K562 (cell line): Measurements from ENCODE around the gene EPHA4. TPM values are rescaled to one million over a fixed set of nuclear protein-coding genes. Genes with fewer than 3 reads are reported as not detected.

ENCODE experiments used
- ATAC-seq: fragments of 200-7000 bp; cut with Tn5 transposase; 3 replicates; pipeline ENCODE4 v1.9.1; 2020; ENCODE audit warnings: moderate library complexity
- BruUV-seq: library from RNA; stranded (reverse); fragments of 400-500 nt; replicated peaks from 2 replicates; lab custom pipeline; 2021; lab: Mats Ljungman, UMichigan
- CTCF ChIA-PET: fragments of 300-600 bp; formaldehyde crosslinking; extraction: SDS; loops from one replicate; lab custom pipeline; 2021; ENCODE audit warnings: low intra/inter-chr PET ratio; lab: Yijun Ruan, JAX
- POLR2A ChIA-PET: fragments of 300-600, 350-650 bp; sonication (Branson Sonifier 250); formaldehyde crosslinking; extraction: SDS; loops from one replicate; lab custom pipeline; 2021; ENCODE audit warnings: antibody characterized with exemption, inconsistent platforms; lab: Yijun Ruan, JAX
- DNase-seq, 4 experiments: peaks; one replicate each; pipeline versions ENCODE4 v3.0.0 to v3.0.0-alpha.2; 2011 to 2018; ENCODE audit warnings: low spot score in 3 of 4, mixed read lengths in 3 of 4; ENCODE audit errors: extremely low read depth in 1 of 4
- FAIRE-seq: peaks from 2 replicates; lab custom pipeline; 2011; peaks lifted over from hg19 to GRCh38; lab: Jason Lieb, UNC
- H2AFZ ChIP-seq: 2 replicates; pipeline ENCODE4 v1.6.0; 2011; ENCODE audit warnings: low read depth, low read length, control low read depth, inconsistent platforms
- H3K27ac ChIP-seq: fragments of 200-600 bp; 3 replicates; pipeline ENCODE4 v1.8.0; 2011; ENCODE audit warnings: low read depth, mild to moderate bottlenecking, control low read depth, inconsistent platforms, low read length, moderate library complexity, mixed read lengths; ENCODE audit errors: extremely low read depth
- H3K27me3 ChIP-seq, 2 experiments: fragments of 300-600 bp in 1 of 2; 2 replicates in 1 of 2; 3 replicates in 1 of 2; pipeline versions ENCODE4 v1.6.0 to v1.8.0; 2011; ENCODE audit warnings: inconsistent platforms in 2 of 2, low read length in 2 of 2, mild to moderate bottlenecking in 1 of 2, mixed read lengths in 1 of 2, moderate library complexity in 1 of 2; ENCODE audit not compliant: control insufficient read depth in 2 of 2, insufficient read depth in 2 of 2
- H3K36me3 ChIP-seq: fragments of 300-600 bp; 3 replicates; pipeline ENCODE4 v1.8.0; 2011; ENCODE audit warnings: mild to moderate bottlenecking, low read length, inconsistent platforms; ENCODE audit not compliant: control insufficient read depth, insufficient read depth
- H3K4me1 ChIP-seq, 2 experiments: fragments of 200-600 bp in 1 of 2; replicated peaks in 1 of 2; 2 replicates in 1 of 2; 3 replicates in 1 of 2; pipeline versions ENCODE4 v1.5.1 to v1.8.0; 2011; ENCODE audit warnings: inconsistent platforms in 2 of 2, low read length in 2 of 2, mild to moderate bottlenecking in 1 of 2, mixed read lengths in 1 of 2, moderate library complexity in 1 of 2; ENCODE audit not compliant: control insufficient read depth in 2 of 2, insufficient read depth in 2 of 2
- H3K4me2 ChIP-seq: 2 replicates; pipeline ENCODE4 v1.6.1; 2011; ENCODE audit warnings: low read length, control low read depth, inconsistent platforms, mixed read lengths; ENCODE audit not compliant: insufficient read depth
- H3K4me3 ChIP-seq: fragments of 200-600 bp; sonication (generic), shearing (Covaris generic); 2 replicates; pipeline ENCODE4 v1.5.1; 2016; ENCODE audit warnings: control low read depth, inconsistent platforms
- H3K79me2 ChIP-seq: fragments of 200-600 bp; 3 replicates; pipeline ENCODE4 v1.8.0; 2011; ENCODE audit warnings: low read length, inconsistent platforms; ENCODE audit not compliant: control insufficient read depth, insufficient read depth
- H3K9ac ChIP-seq, 2 experiments: 2 replicates each; pipeline versions ENCODE4 v1.6.0 to v1.6.1; 2011; ENCODE audit warnings: low read depth in 2 of 2, low read length in 2 of 2, control low read depth in 1 of 2, inconsistent platforms in 1 of 2, mild to moderate bottlenecking in 1 of 2, mixed read lengths in 1 of 2; ENCODE audit not compliant: insufficient read depth in 1 of 2
- H3K9me1 ChIP-seq: one replicate; pipeline ENCODE4 v1.6.0; 2011; ENCODE audit warnings: inconsistent platforms, mild to moderate bottlenecking, low read length, moderate library complexity; ENCODE audit not compliant: control insufficient read depth, insufficient read depth
- H3K9me3 ChIP-seq: replicated peaks from 2 replicates; pipeline ENCODE4 v1.5.1; 2011; ENCODE audit warnings: low read depth, low read length, inconsistent platforms; ENCODE audit not compliant: control insufficient read depth, insufficient read depth
- H4K20me1 ChIP-seq: replicated peaks from 2 replicates; pipeline ENCODE4 v1.6.1; 2011; ENCODE audit warnings: low read length, inconsistent platforms, mixed read lengths; ENCODE audit not compliant: control insufficient read depth, insufficient read depth
- CHD1 ChIP-seq: fragments of 200-600 bp; sonication (generic); IDR thresholded peaks from one replicate; pipeline ENCODE4 v1.6.1; 2012; ENCODE audit warnings: mild to moderate bottlenecking, moderate library complexity, low read length, inconsistent platforms
- ILF3 ChIP-seq: fragments of 450-650 bp; IDR thresholded peaks from 2 replicates; pipeline ENCODE4 v1.6.1; 2018; ENCODE audit warnings: antibody characterized with exemption, mild to moderate bottlenecking, moderate library complexity, borderline replicate concordance
- LEF1 ChIP-seq: fragments of 450-650 bp; IDR thresholded peaks from 2 replicates; pipeline ENCODE4 v1.6.1; 2016; ENCODE audit warnings: mild to moderate bottlenecking
- NUFIP1 ChIP-seq: fragments of 450-650 bp; IDR thresholded peaks from 2 replicates; pipeline ENCODE4 v1.6.1; 2018; ENCODE audit not compliant: partially characterized antibody
- PTTG1 ChIP-seq: fragments of 450-650 bp; IDR thresholded peaks from 2 replicates; pipeline ENCODE4 v1.6.1; 2016; ENCODE audit warnings: low read depth, mild to moderate bottlenecking, missing genetic modification characterization, missing compliant biosample characterization
- ZEB2 ChIP-seq: fragments of 450-650 bp; IDR thresholded peaks from 2 replicates; pipeline ENCODE4 v1.6.1; 2016
- ZNF354B ChIP-seq: fragments of 250-450 bp; sonication (Bioruptor Pico); IDR thresholded peaks from 2 replicates; pipeline ENCODE4 v1.4.0; 2020
- ZNF41 ChIP-seq: fragments of 250-450 bp; sonication (Bioruptor Pico); conservative IDR thresholded peaks from 2 replicates; pipeline ENCODE4 v1.4.0; 2020; ENCODE audit warnings: mild to moderate bottlenecking
- ZNF699 ChIP-seq: fragments of 250-450 bp; sonication (Bioruptor Pico); IDR thresholded peaks from 2 replicates; pipeline ENCODE4 v1.8.0; 2021; ENCODE audit warnings: mild to moderate bottlenecking, moderate library complexity; ENCODE audit not compliant: insufficient replicate concordance
- ZNF76 ChIP-seq: fragments of 250-450 bp; sonication (Bioruptor Pico); IDR thresholded peaks from 2 replicates; pipeline ENCODE4 v1.4.0; 2020; ENCODE audit warnings: mild to moderate bottlenecking, moderate library complexity, borderline replicate concordance
- WGBS: fragments of 100-300 bp; shearing (Covaris generic); methylation state at CpG from one replicate; pipeline ENCODE4 v1.1.6; 2016; ENCODE audit warnings: low coverage, mixed read lengths; ENCODE audit not compliant: insufficient coverage; ENCODE audit errors: missing lambda C conversion rate; 5-methylcytosine and 5-hydroxymethylcytosine counted together
- in situ Hi-C: fragments of 300-500 bp; cut with MboI; formaldehyde crosslinking; loops from 4 replicates; pipeline ENCODE4 v1.15.0; 2018; ENCODE audit warnings: inconsistent platforms, mixed read lengths
- intact Hi-C: fragments of 100-400 bp; cut with micrococcal nuclease; formaldehyde crosslinking; loops from 2 replicates; pipeline ENCODE4 v1.14.2; 2022
- polyA plus RNA-seq, 8 experiments: library from polyadenylated mRNA; depleted of rRNA in 4 of 8; stranded (reverse) in 5 of 8; unstranded in 3 of 8; fragments of >200 nt; fragmentation: Nextera tagmentation in 2 of 8; fragmentation: Illumina TruSeq in 1 of 8; extraction: Ambion mirVana in 2 of 8; extraction: Trizol in 1 of 8; gene quantifications; 2 replicates each; pipeline versions ENCODE4 v1.2.1 to v1.2.3, GENCODE V29; 2011 to 2014; ENCODE audit warnings: inconsistent platforms in 1 of 8, missing spikeins in 1 of 8
- total RNA-seq, 7 experiments: library from RNA; depleted of rRNA in 6 of 7; stranded (reverse); fragments of >200 nt in 6 of 7; fragmentation: Illumina TruSeq in 2 of 7; extraction: Trizol in 2 of 7; gene quantifications; 2 replicates each; pipeline versions ENCODE4 v1.2.1 to v1.2.3, GENCODE V29; 2011 to 2021; ENCODE audit warnings: low replicate concordance in 1 of 7
- TF ChIP-seq, protein P1 (sequence below): fragments of 450-650 bp; formaldehyde crosslinking; IDR thresholded peaks from 2 replicates; pipeline ENCODE4 v1.4.0; 2022; ENCODE audit warnings: mild to moderate bottlenecking, moderate library complexity
- TF ChIP-seq, protein P2 (sequence below): fragments of 250-450 bp; sonication (Bioruptor Pico); IDR thresholded peaks from 2 replicates; pipeline ENCODE4 v1.4.0; 2020; ENCODE audit warnings: mild to moderate bottlenecking
- TF ChIP-seq, protein P3 (sequence below): sonication (generic); formaldehyde crosslinking; IDR thresholded peaks from 2 replicates; pipeline ENCODE4 v1.8.0; 2022; ENCODE audit warnings: mild to moderate bottlenecking, low read depth, missing genetic modification reagents

Gene EPHA4
- total and polyA plus RNA-seq, 9 of the 15 experiments (the other 6 are each of a cell fraction or from before 2014, with no cell fraction given) = 0.07 to 0.09 (median 0.07) TPM; not detected in 6

DNA sequence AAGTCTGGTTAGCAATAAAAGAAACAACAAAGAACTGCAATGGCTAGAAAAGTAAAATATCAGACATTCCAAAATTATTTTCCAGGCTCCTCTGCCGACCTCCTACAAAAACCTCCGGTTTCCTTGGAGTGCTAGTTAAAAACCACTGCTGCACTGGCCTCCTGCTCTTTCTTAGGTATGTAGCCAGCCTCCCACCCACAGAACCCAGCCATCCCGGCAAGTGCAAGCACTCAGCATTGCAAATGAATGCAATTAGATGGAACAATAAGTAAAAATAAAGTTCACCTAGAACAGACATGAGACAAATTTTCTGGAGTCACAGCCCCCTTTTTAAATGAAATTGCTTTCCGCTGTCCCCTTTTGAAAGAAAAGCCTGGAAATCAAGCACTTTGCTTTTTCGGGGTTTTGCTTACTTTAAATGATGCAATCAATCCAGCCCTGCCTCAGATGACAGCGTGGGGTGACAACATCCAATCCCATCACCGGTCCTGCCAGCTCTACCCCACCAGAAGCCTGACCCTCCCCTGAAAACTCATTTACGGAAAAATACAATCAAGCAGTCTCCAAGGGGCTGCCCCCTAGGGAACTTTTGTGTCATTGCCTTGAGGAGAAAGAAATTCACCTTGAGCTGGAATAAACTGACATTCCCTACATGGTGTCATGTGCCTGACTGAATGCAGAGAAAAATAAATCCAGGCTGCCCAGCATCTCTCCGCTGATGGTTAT, 199.8 kb downstream of the EPHA4 start:
- in situ Hi-C loops = no loop called here
- H3K9ac ChIP-seq = no peak overlapping the region
- no peaks in the 10 kb centered on the region for H3K36me3 ChIP-seq
- H4K20me1 ChIP-seq = no peaks in the 10 kb centered on the region
- WGBS = 0% methylated on average over 7 of the region's 9 CpGs
- no peak overlapping the region for H3K4me2 ChIP-seq
- no peaks in the 10 kb centered on the region for H3K9me3 ChIP-seq
- no peak overlapping the region for H3K4me3 ChIP-seq
- H3K27me3 ChIP-seq = no peaks in the 10 kb centered on the region
- ATAC-seq (no peak), FAIRE-seq (no peak), DNase-seq (no peak)
- H2AFZ ChIP-seq = no peak overlapping the region
- no peak overlapping the region for H3K27ac ChIP-seq
- intact Hi-C loops = no loop called here
- POLR2A ChIA-PET = interaction anchor here (0.7 kb wide), 1 partner anchor 16 kb away, joined by 3 read pairs; no protein-coding TSS in a partner anchor
- no peaks in the 10 kb centered on the region for H3K79me2 ChIP-seq
- no peaks in the 10 kb centered on the region for H3K9me1 ChIP-seq
- TF ChIP-seq, protein P1, sequence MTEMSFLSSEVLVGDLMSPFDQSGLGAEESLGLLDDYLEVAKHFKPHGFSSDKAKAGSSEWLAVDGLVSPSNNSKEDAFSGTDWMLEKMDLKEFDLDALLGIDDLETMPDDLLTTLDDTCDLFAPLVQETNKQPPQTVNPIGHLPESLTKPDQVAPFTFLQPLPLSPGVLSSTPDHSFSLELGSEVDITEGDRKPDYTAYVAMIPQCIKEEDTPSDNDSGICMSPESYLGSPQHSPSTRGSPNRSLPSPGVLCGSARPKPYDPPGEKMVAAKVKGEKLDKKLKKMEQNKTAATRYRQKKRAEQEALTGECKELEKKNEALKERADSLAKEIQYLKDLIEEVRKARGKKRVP (CRISPR knock-in tag) = 0 out of 2 replicates have a peak, but pooled peaks have one; percentile 14
- no peak for TF ChIP-seq ZEB2
- no peaks in the 10 kb centered on the region for H3K4me1 ChIP-seq
- CTCF ChIA-PET = no interaction called here
- BruUV-seq = no TSS peak

DNA sequence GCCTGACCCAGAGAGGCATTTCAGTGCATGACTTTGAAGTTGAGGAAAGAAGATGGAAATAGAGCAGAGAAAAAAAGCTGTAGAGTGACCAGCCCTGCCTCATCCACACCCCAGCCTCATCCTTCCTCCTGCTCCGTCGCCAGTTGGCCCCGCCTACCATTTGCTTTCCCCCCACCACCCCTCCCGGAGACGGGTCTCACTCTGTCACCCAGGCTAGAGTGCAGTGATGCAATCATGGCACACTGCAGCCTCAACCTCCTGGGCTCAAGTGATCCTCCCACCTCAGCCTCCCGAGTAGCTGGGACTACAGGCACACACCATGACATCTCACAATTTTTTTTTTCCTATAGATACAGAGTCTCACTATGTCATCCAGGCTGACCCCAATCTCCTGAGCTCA, 200.8 kb downstream of the EPHA4 start:
- H3K9me3 ChIP-seq = no peaks in the 10 kb centered on the region
- H3K4me1 ChIP-seq = no peaks in the 10 kb centered on the region
- in situ Hi-C loops (no loop called here), intact Hi-C loops (no loop called here)
- H3K27me3 ChIP-seq = no peaks in the 10 kb centered on the region
- CTCF ChIA-PET = no interaction called here
- BruUV-seq = no TSS peak
- POLR2A ChIA-PET = no interaction called here
- H3K79me2 ChIP-seq = no peaks in the 10 kb centered on the region
- DNase-seq = no peak
- no peaks in the 10 kb centered on the region for H4K20me1 ChIP-seq
- no peak overlapping the region for H3K4me3 ChIP-seq
- H3K9me1 ChIP-seq = no peaks in the 10 kb centered on the region
- no peak overlapping the region for H3K4me2 ChIP-seq
- FAIRE-seq = no peak
- WGBS = no CpG with 5 or more reads among the region's 6 CpGs
- no peak overlapping the region for H3K27ac ChIP-seq
- ATAC-seq = no peak
- H2AFZ ChIP-seq = no peak overlapping the region
- no peak overlapping the region for H3K9ac ChIP-seq
- H3K36me3 ChIP-seq = no peaks in the 10 kb centered on the region
- TF ChIP-seq LEF1 = no peak
- TF ChIP-seq CHD1 = no peak
- TF ChIP-seq ZNF41 (CRISPR knock-in tag) = no peak
- TF ChIP-seq, protein P2, sequence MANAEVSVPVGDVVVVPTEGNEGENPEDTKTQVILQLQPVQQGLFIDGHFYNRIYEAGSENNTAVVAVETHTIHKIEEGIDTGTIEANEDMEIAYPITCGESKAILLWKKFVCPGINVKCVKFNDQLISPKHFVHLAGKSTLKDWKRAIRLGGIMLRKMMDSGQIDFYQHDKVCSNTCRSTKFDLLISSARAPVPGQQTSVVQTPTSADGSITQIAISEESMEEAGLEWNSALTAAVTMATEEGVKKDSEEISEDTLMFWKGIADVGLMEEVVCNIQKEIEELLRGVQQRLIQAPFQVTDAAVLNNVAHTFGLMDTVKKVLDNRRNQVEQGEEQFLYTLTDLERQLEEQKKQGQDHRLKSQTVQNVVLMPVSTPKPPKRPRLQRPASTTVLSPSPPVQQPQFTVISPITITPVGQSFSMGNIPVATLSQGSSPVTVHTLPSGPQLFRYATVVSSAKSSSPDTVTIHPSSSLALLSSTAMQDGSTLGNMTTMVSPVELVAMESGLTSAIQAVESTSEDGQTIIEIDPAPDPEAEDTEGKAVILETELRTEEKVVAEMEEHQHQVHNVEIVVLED (CRISPR knock-in tag) = no peak
- no peak for TF ChIP-seq ZNF699 (CRISPR knock-in tag)
- TF ChIP-seq NUFIP1 = no peak
- TF ChIP-seq ZNF76 (CRISPR knock-in tag) = no peak
- no peak for TF ChIP-seq PTTG1 (tag)
- no peak for TF ChIP-seq ILF3
- no peak for TF ChIP-seq ZNF354B (CRISPR knock-in tag)
- TF ChIP-seq, protein P3, sequence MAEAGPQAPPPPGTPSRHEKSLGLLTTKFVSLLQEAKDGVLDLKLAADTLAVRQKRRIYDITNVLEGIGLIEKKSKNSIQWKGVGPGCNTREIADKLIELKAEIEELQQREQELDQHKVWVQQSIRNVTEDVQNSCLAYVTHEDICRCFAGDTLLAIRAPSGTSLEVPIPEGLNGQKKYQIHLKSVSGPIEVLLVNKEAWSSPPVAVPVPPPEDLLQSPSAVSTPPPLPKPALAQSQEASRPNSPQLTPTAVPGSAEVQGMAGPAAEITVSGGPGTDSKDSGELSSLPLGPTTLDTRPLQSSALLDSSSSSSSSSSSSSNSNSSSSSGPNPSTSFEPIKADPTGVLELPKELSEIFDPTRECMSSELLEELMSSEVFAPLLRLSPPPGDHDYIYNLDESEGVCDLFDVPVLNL (CRISPR knock-in tag) = no peak
